Tibial artery (tissue), 4 donors: ENCODE results near the gene CNTNAP2.

Source experiments
- DNase-seq, 2 donors: peaks; one replicate each; pipeline ENCODE4 v3.0.0-alpha.2; 2019
- H3K27ac ChIP-seq, 2 donors: fragments of 200-600 bp; sonication (generic) in 1 of 2; 1 replicate in 1 of 2; 2 replicates in 1 of 2; pipeline ENCODE4 v1.5.1; 2018 to 2019; ENCODE audit warnings: mild to moderate bottlenecking in 1 of 2
- H3K27me3 ChIP-seq, 2 donors: fragments of 200-600 bp; sonication (generic) in 1 of 2; one replicate each; pipeline versions ENCODE4 v1.5.1 to v1.6.0; 2016 to 2019
- H3K36me3 ChIP-seq, 3 donors: fragments of 200-600 bp; sonication (generic) in 2 of 3; one replicate each; pipeline ENCODE4 v1.5.1; 2016 to 2019; ENCODE audit warnings: mild to moderate bottlenecking in 2 of 3
- H3K4me1 ChIP-seq, 4 donors: fragments of 200-600 bp; sonication (generic) in 2 of 4; 1 replicate in 3 of 4; 2 replicates in 1 of 4; pipeline ENCODE4 v1.5.1; 2016 to 2019
- H3K4me3 ChIP-seq, 2 donors: fragments of 200-600 bp; sonication (generic) in 1 of 2; 1 replicate in 1 of 2; 2 replicates in 1 of 2; pipeline ENCODE4 v1.5.1; 2018 to 2019; ENCODE audit warnings: mild to moderate bottlenecking in 2 of 2
- H3K9me3 ChIP-seq, 3 donors: fragments of 200-600 bp; sonication (generic) in 1 of 3; one replicate each; pipeline ENCODE4 v1.5.1; 2016 to 2019
- CTCF ChIP-seq, 2 experiments: fragments of 200-600 bp in 1 of 2; fragments of 450-650 bp in 1 of 2; IDR thresholded peaks; one replicate each; pipeline ENCODE4 v1.5.1; 2017 to 2019; ENCODE audit warnings: antibody characterized with exemption in 2 of 2, mild to moderate bottlenecking in 1 of 2, moderate library complexity in 1 of 2
- intact Hi-C: fragments of 100-400 bp; cut with DNase I; formaldehyde crosslinking; loops from one replicate; pipeline ENCODE4 v1.15.0; 2023; ENCODE audit warnings: low total_unique reads

CNTNAP2 gene

GRCh38 chr7:148241700-148242293 is 2125.2 kb downstream of the CNTNAP2 start:
- intact Hi-C loops = no loop called here
- no peaks in the 10 kb centered on the region for H3K9me3 ChIP-seq
- no peaks in the 10 kb centered on the region for H3K36me3 ChIP-seq
- peak overlapping the region in 1 of 2 donors; percentile 22 for H3K4me3 ChIP-seq
- no peak for DNase-seq
- H3K27ac ChIP-seq = no peak overlapping the region
- TF ChIP-seq CTCF (IDR thresholded peaks at IDR 0.05) = no peak
- peaks cover 0 to 16% (median 4%) of the 10 kb centered on the region in 4 donors for H3K4me1 ChIP-seq
- H3K27me3 ChIP-seq = peaks cover 0 to 3% of the 10 kb centered on the region in 2 donors

GRCh38 chr7:148242294-148242821 is 2125.8 kb downstream of the CNTNAP2 start:
- intact Hi-C loops = no loop called here
- H3K27me3 ChIP-seq = peaks cover 0 to 3% of the 10 kb centered on the region in 2 donors
- no peak for DNase-seq
- H3K36me3 ChIP-seq = no peaks in the 10 kb centered on the region
- H3K4me1 ChIP-seq = peaks cover 0 to 16% (median 4%) of the 10 kb centered on the region in 4 donors
- H3K27ac ChIP-seq = no peak overlapping the region
- peak overlapping the region; percentile 20 to 22 for H3K4me3 ChIP-seq
- peak; percentile 61 to 85 for TF ChIP-seq CTCF (IDR thresholded peaks at IDR 0.05)
- no peaks in the 10 kb centered on the region for H3K9me3 ChIP-seq

GRCh38 chr7:148245381-148245780 is 2128.8 kb downstream of the CNTNAP2 start:
- TF ChIP-seq CTCF (IDR thresholded peaks at IDR 0.05) = no peak
- peaks cover 0 to 13% of the 10 kb centered on the region in 2 donors for H3K27me3 ChIP-seq
- no peak overlapping the region for H3K4me3 ChIP-seq
- no peak overlapping the region for H3K27ac ChIP-seq
- H3K4me1 ChIP-seq = peaks cover 0 to 16% (median 4%) of the 10 kb centered on the region in 4 donors
- intact Hi-C loops = no loop called here
- DNase-seq = no peak
- no peaks in the 10 kb centered on the region for H3K9me3 ChIP-seq
- no peaks in the 10 kb centered on the region for H3K36me3 ChIP-seq

- Histone ChIP-seq H3K4me3 (no peak overlapping the region), H3K4me1 (no peaks in the 10 kb centered on the region), H3K27ac (no peak overlapping the region), H3K27me3 (peaks cover 0 to 23% of the 10 kb centered on the region in 2 donors), H3K9me3 (no peaks in the 10 kb centered on the region), H3K36me3 (no peaks in the 10 kb centered on the region)
- DNase-seq = no peak
- intact Hi-C loops = no loop called here
- no peak for TF ChIP-seq CTCF (IDR thresholded peaks at IDR 0.05)
Observed at GRCh38 chr7:148253629-148254028, 2137.0 kb downstream of the CNTNAP2 start.

GRCh38 chr7:148255333-148255732 is 2138.7 kb downstream of the CNTNAP2 start:
- no peak for DNase-seq
- Histone ChIP-seq H3K27me3 (peaks cover 0 to 16% of the 10 kb centered on the region in 2 donors), H3K27ac (no peak overlapping the region), H3K4me3 (no peak overlapping the region), H3K36me3 (no peaks in the 10 kb centered on the region), H3K4me1 (no peaks in the 10 kb centered on the region), H3K9me3 (no peaks in the 10 kb centered on the region)
- intact Hi-C loops = no loop called here
- peak in 1 of 2 experiments; percentile 5 for TF ChIP-seq CTCF (IDR thresholded peaks at IDR 0.05)
